Measurements from ENCODE around the gene AMMECR1.
A peak's percentile ranks its signal among the peaks of the same experiment; 100 is the strongest.
"Not testable (repeated sequence)": the region's sequence is repeated elsewhere in the genome, so short reads cannot be mapped to it uniquely, and the experiment has no call there.

AMMECR1 gene

GRCh38 chrX:110251961-110252360, 65.9 kb downstream of the AMMECR1 start:
- DNase-seq (ENCODE audit: low read depth, low spot score), result no peak
- TF ChIP-seq CTCF (IDR thresholded peaks at IDR 0.05; ENCODE audit: low read depth, low read length), result no peak
- in situ Hi-C loops (cut with HindIII; ENCODE audit: low sequenced_read_pairs), result no loop called here
- H3K4me3 ChIP-seq (ENCODE audit: low read depth, low read length), result no peak overlapping the region

GRCh38 chrX:110251526-110251925, 66.4 kb downstream of the AMMECR1 start:
- TF ChIP-seq CTCF (IDR thresholded peaks at IDR 0.05; ENCODE audit: low read depth, low read length), result no peak
- in situ Hi-C loops (cut with HindIII; ENCODE audit: low sequenced_read_pairs), result no loop called here
- DNase-seq (ENCODE audit: low read depth, low spot score), result no peak

GRCh38 chrX:110250847-110251246, 67.0 kb downstream of the AMMECR1 start:
- in situ Hi-C loops (cut with HindIII; ENCODE audit: low sequenced_read_pairs), result no loop called here

More at GRCh38 chrX:110251526-110251925, 66.4 kb downstream of the AMMECR1 start:
- no peak overlapping the region for H3K4me3 ChIP-seq (ENCODE audit: low read depth, low read length)

GRCh38 chrX:110248578-110248977, 69.3 kb downstream of the AMMECR1 start:
- TF ChIP-seq CTCF (IDR thresholded peaks at IDR 0.05; ENCODE audit: low read depth, low read length), result no peak
- in situ Hi-C loops (cut with HindIII; ENCODE audit: low sequenced_read_pairs), result no loop called here
- no peak for DNase-seq (ENCODE audit: low read depth, low spot score)
- H3K4me3 ChIP-seq (ENCODE audit: low read depth, low read length), result no peak overlapping the region

More at GRCh38 chrX:110250847-110251246, 67.0 kb downstream of the AMMECR1 start:
- no peak for TF ChIP-seq CTCF (IDR thresholded peaks at IDR 0.05; ENCODE audit: low read depth, low read length)
- no peak for DNase-seq (ENCODE audit: low read depth, low spot score)
- no peak overlapping the region for H3K4me3 ChIP-seq (ENCODE audit: low read depth, low read length)

- in situ Hi-C loops (cut with HindIII; ENCODE audit: low sequenced_read_pairs), result no loop called here
- TF ChIP-seq CTCF (IDR thresholded peaks at IDR 0.05; ENCODE audit: low read depth, low read length), result no peak
- DNase-seq (ENCODE audit: low read depth, low spot score), result no peak
- H3K4me3 ChIP-seq (ENCODE audit: low read depth, low read length), result no peak overlapping the region
These were observed 72.9 kb downstream of the AMMECR1 start for GRCh38 chrX:110245011-110245410.

GRCh38 chrX:110242371-110242770, 75.5 kb downstream of the AMMECR1 start:
- no peak overlapping the region for H3K4me3 ChIP-seq (ENCODE audit: low read depth, low read length)
- TF ChIP-seq CTCF (IDR thresholded peaks at IDR 0.05; ENCODE audit: low read depth, low read length), result no peak
- DNase-seq (ENCODE audit: low read depth, low spot score), result no peak
- in situ Hi-C loops (cut with HindIII; ENCODE audit: low sequenced_read_pairs), result no loop called here

- in situ Hi-C loops (cut with HindIII; ENCODE audit: low sequenced_read_pairs), result no loop called here
These were observed 76.1 kb downstream of the AMMECR1 start for GRCh38 chrX:110241816-110242215.

GRCh38 chrX:110238259-110238658, 79.6 kb downstream of the AMMECR1 start:
- in situ Hi-C loops (cut with HindIII; ENCODE audit: low sequenced_read_pairs); DNase-seq (ENCODE audit: low read depth, low spot score); H3K4me3 ChIP-seq (ENCODE audit: low read depth, low read length): not testable (repeated sequence)

More at GRCh38 chrX:110241816-110242215, 76.1 kb downstream of the AMMECR1 start:
- TF ChIP-seq CTCF (IDR thresholded peaks at IDR 0.05; ENCODE audit: low read depth, low read length), result no peak
- DNase-seq (ENCODE audit: low read depth, low spot score), result peak; percentile 35
- H3K4me3 ChIP-seq (ENCODE audit: low read depth, low read length), result no peak overlapping the region

- DNase-seq (ENCODE audit: low read depth, low spot score); H3K4me3 ChIP-seq (ENCODE audit: low read depth, low read length); in situ Hi-C loops (cut with HindIII; ENCODE audit: low sequenced_read_pairs): not testable (repeated sequence)
These were observed 86.4 kb downstream of the AMMECR1 start for GRCh38 chrX:110231485-110231884.
